HG03439 (cell line): Measurements from ENCODE around the gene LARP4B.

Source experiments
- ATAC-seq: cut with Tn5 transposase; IDR thresholded peaks from one replicate; pipeline ENCODE4 v1.9.1; 2021; ENCODE audit warnings: mild to moderate bottlenecking, moderate library complexity; ENCODE audit not compliant: unreplicated experiment

Gene LARP4B

DNA sequence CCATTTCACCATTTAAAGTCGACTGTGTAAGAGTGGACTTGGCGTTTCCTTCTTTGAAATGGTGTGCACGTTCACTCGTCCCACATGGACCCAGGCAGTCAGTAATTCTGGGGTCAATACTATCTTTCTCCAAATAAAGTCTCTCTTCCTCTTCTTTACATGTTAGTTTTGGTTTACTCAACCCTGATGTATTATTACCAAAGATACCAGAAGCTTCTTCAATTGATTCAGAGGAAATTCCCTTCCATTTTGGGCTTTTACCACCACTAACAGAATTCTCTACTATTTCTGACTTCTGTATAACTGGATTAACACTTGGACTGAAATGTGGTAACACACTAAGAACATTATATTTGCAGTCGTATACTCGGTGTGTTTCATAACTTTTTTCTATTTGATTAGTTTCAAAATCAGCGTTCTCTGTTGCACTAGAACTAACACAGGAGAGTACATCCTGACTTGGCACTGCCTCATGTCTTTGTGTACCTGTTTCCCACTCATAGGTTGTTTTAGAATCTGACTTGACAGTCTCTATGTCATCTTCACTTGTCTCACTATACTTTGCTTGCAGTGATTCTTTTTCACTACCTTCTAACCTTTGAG, 60.8 kb downstream of the LARP4B start:
- ATAC-seq = no peak

DNA sequence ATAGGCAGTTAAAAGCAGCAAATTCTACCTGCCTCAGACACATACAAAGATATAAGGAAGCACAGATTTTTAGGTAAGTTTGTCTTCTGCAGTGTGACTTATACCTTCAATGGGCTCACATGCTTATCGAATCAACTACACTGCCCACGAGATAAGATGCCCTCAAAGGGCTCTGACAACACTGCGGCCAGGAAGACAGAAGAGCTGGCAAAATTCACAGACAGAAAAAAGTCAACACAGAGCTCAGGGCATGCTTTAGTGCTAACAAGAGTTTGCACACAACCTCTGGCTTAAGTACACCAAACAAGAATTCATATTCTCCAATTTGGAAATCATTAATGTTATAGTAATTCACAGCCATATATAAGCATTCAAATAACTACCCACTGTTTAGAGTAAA, 62.3 kb downstream of the LARP4B start:
- ATAC-seq = no peak

DNA sequence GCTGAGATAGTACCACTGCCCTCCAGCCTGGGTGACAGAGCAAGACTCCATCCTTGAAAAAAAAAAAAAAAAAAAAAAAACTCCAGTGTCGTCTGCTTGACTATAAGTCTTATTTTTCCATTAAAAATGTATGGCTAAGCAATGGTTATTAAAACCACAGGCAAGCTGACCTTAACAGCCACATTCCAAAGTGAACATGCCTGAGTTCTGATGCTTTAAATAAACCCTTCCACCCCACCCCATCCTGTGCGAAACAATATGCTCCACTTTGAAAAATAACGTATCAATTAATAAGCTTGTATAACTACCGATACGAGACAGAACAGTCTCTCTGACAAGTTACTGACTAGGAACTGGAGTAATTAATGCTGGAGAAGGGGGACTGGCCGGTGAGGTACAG, 63.7 kb downstream of the LARP4B start:
- no peak for ATAC-seq

GRCh38 chr10:866577-866941, 64.9 kb downstream of the LARP4B start:
- ATAC-seq = no peak

DNA sequence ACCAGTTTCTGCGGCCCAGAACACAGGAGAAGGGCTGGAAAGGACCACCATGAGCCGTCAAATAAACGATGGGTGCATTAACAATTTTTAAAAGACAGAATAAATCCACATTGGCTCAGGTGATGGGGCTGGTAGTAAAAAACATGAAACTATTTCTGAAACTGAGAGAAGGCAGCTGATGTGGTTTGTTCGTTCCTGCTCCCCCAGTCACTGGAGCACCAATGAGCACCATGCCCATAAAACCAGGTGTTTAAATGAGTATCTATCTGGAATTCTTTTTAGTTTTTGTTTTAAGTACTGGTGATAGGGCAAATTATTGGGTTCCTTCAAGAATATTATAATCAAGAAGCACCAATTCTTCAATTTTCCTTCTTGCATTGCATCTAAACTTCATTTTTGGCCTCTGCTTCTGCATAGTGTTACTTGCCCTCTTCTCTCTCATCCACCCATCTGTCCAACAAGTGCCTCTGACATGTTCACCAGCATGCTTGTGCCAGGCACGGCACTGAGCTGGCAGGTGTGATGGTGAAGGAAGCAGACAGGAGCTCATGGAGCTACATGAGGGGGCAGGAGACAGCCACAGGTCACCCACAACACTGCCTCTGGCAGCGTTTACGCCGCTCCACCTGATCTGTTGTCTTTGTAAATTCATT, 65.5 kb downstream of the LARP4B start:
- no peak for ATAC-seq

GRCh38 chr10:865257-865656, 66.2 kb downstream of the LARP4B start:
- no peak for ATAC-seq

GRCh38 chr10:860519-860918, 71.0 kb downstream of the LARP4B start:
- no peak for ATAC-seq

DNA sequence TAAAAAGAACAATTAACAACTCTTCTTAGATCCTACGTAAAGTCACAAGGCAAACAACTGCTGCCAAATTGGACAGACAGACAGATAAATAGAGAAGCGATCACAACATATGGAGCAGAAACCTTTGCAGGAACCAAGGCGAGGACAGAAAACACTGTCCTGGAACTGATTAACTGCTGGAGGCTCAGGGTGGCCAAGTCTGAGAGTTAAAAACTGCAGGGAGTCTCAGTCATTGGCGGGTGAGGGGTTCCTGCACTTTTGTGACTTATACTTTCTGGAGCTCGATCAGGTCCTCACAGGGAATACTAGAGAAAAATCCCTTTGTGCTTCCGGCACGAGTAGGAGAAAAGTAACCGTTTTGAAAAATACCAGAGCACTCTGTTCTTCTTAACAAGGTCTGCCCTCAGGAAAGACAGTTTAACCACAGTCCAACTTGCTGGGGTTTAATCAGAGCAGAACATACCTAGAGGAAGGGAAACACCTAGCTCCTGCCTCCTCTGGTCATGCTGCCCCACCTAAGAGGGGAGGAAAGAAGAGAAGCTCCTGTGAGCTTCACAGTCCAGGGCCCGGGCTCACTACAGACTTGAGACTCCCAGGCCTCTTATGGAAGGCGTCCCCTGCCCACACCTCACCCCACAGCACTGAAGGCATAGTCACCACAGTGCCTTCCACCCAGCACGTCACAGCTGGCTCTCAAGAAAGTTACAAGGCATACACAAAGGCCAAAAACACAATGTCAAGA, 74.9 kb downstream of the LARP4B start:
- ATAC-seq = no peak

- ATAC-seq = no peak
Measured at GRCh38 chr10:855671-856070, 75.8 kb downstream of the LARP4B start.

DNA sequence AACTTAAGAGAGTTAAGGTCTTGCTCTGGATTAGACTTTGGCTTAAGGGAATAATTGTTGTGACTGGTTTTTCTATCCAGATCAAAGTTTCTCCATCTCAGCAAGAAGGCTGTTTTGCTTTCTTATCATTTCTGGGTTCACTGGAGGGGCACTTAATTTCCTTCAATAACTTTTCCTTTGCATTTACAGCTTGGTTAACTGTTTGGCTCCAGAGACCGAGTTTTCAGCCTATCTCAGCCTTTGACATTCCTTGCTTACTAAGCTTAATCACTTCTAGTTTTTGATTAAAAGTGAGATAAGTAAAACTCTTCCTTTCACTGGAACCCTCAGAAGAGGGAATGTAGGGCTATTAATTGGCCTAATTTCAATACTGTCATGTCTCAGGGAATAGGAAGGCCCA, 76.4 kb downstream of the LARP4B start:
- no peak for ATAC-seq

GRCh38 chr10:853017-853416, 78.5 kb downstream of the LARP4B start:
- ATAC-seq = no peak

- ATAC-seq = no peak
Measured at GRCh38 chr10:852386-852785, 79.1 kb downstream of the LARP4B start.

GRCh38 chr10:851901-852300, 79.6 kb downstream of the LARP4B start:
- ATAC-seq = peak; percentile 75

DNA sequence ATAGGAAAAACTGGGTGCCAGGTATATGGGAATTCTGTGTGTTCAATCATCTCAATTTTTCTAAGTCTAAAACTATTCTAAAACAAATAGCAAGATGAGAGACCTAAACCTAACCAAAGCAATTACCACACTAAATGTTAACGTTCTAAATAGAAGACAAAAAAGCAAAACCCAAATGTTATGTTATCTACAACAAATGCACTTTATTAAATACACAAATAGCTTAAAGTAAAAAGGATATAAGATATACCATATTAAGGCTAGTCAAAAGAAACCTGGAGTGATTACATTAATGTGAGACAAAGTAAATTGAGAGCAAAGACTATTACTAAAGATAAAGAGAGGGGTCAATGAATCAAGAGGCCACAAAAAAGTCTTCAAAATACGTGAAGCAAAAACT, 81.4 kb downstream of the LARP4B start:
- ATAC-seq = no peak

DNA sequence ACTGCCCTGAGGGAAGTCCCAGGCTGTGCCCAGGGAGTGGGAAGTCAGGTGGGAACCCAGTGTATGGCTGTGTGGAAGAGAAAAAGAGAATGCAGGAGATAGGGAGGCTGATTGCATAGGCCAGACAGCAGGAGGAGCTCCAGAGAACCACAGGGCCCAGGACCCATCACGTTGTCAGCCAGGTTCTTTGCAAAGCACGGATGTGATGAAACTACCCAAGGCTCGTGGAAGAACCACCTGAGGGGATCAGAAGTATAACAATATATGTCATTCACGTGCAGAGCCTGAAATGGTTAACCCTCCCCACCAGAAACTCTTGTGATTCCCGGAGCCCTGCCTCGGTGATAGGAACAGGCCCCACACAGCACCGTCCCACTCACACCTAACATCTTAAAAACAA, 83.6 kb downstream of the LARP4B start:
- ATAC-seq = no peak

GRCh38 chr10:846126-846685, 85.3 kb downstream of the LARP4B start:
- no peak for ATAC-seq

GRCh38 chr10:845526-845925, 86.0 kb downstream of the LARP4B start:
- no peak for ATAC-seq

- no peak for ATAC-seq
Measured at GRCh38 chr10:844552-844951, 87.0 kb downstream of the LARP4B start.

GRCh38 chr10:843703-844102, 87.8 kb downstream of the LARP4B start:
- ATAC-seq = no peak

DNA sequence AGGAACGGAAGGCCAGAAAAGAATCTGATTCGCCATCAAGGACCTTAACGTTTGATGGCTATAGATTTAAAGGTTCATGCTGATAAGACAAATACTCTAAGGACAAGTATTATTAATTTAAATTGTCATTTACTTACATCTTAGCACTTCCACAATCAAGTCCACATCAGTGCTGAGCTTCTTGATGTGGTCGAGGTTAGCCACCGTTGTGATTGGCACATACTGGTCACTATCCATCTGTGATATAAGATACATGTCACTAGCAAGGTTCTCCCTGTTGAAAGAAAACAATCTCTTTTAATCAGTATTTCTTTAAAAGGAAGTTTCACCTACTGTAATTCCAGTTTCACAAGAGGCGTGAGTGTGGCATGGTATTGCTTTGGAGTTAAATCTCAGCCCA, 88.7 kb downstream of the LARP4B start:
- no peak for ATAC-seq

DNA sequence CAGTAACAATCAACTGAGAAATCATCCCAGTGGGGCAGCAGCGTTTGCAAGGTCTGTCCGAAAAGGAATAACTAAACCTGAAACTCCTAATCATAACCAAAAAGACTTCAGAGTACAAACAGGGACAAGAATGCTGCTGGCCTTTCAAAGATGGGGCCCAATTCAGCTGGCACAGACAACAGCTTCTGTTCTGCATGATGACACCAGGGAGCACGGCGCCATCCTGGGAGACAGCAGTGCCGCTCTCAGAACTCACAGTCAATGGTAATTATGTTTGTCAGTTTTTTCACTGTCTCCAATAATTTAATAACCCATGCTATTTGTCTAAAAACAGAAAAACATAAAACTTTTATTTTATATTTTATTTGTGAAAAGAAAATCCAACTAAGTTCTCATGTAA, 90.0 kb downstream of the LARP4B start:
- no peak for ATAC-seq

DNA sequence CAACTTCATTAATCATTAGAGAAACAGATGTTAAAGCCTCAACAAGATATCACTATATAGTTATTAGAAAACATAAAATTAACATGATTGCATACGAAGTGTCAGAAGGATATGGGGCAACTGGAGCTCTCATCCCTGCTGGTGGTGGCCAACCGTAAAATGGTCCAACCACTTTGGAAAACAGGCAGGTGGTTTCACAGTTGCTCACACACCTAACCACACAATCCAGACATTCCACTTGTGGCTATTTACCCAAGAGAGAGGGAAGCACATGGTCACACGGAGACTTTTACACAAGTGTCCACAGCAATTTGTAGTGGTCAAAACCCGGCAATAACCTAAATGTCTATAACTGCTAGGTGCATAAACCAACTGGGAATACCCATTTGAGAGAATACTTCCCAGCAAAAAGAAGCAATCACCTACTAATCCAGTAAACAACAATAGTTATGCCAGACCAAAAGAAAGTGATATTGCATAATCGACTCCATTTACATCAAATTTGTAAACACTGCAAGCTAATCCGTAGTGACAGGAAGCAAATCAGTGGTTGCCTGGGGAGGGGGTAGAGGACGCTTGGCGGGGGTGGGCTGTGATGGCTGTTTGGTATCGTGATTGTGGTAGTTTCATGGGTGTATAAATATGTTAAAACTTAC, 91.8 kb downstream of the LARP4B start:
- ATAC-seq = no peak
